Lower leg skin (tissue), 3 donors: ENCODE measurements around the gene LIPG.

Experiments
- POLR2A ChIP-seq, 2 donors: fragments of 450-650 bp; IDR thresholded peaks; one replicate each; pipeline ENCODE4 v1.6.1; 2016 to 2017; ENCODE audit warnings: antibody characterized with exemption in 2 of 2, mild to moderate bottlenecking in 1 of 2, moderate library complexity in 1 of 2
- TF ChIP-seq, protein P1 (sequence below), 3 donors: fragments of 450-650 bp; IDR thresholded peaks; one replicate each; pipeline ENCODE4 v1.5.1; 2016; ENCODE audit warnings: antibody characterized with exemption in 3 of 3, mild to moderate bottlenecking in 3 of 3, moderate library complexity in 2 of 3

GRCh38 chr18:49550621-49551339 lies 11.1 kb upstream of the LIPG start:
- TF ChIP-seq, protein P1, sequence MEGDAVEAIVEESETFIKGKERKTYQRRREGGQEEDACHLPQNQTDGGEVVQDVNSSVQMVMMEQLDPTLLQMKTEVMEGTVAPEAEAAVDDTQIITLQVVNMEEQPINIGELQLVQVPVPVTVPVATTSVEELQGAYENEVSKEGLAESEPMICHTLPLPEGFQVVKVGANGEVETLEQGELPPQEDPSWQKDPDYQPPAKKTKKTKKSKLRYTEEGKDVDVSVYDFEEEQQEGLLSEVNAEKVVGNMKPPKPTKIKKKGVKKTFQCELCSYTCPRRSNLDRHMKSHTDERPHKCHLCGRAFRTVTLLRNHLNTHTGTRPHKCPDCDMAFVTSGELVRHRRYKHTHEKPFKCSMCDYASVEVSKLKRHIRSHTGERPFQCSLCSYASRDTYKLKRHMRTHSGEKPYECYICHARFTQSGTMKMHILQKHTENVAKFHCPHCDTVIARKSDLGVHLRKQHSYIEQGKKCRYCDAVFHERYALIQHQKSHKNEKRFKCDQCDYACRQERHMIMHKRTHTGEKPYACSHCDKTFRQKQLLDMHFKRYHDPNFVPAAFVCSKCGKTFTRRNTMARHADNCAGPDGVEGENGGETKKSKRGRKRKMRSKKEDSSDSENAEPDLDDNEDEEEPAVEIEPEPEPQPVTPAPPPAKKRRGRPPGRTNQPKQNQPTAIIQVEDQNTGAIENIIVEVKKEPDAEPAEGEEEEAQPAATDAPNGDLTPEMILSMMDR (IDR thresholded peaks at IDR 0.05), result no peak
- no peak for TF ChIP-seq POLR2A (IDR thresholded peaks at IDR 0.05)
